IPS-NIHi7 (cell line): ENCODE data around the gene MAGEB18.

Experiments used
- DNase-seq: peaks from one replicate; pipeline ENCODE4 v3.0.0; 2012; ENCODE audit warnings: mixed read lengths; ENCODE audit errors: extremely low spot score

The MAGEB18 gene

GRCh38 chrX:26138274-26138673 lies at the start of gene MAGEB18:
Gene MAGEB18, plus strand, starts transcription at chrX:26138343. Its CDS starts 643 bp downstream, at chrX:26138986.
- DNase-seq: no peak

- DNase-seq: no peak
Measured at GRCh38 chrX:26100421-26100920, 37.7 kb upstream of the MAGEB18 start.

DNA sequence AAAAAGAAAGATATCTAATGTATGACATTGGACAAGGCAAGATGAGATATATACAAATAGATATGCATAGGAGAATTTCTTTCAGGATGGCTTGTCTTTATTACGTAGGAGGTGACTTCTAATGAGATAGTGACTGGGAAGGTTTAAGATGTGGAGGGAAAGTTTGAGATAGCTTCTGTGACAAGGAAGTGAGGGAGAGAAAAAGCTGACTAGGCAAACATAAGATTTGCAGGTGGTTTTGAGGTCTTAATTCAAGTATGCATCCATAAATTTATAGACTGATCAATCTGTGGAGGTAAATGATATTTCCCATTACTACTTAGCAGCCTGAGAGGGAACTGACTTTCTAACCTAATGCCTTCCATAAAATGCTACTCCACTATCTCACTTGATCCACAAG lies 29.0 kb upstream of the MAGEB18 start:
- DNase-seq: no peak

- no peak for DNase-seq
Measured at GRCh38 chrX:26146024-26146423, 7.9 kb downstream of the MAGEB18 start.

DNA sequence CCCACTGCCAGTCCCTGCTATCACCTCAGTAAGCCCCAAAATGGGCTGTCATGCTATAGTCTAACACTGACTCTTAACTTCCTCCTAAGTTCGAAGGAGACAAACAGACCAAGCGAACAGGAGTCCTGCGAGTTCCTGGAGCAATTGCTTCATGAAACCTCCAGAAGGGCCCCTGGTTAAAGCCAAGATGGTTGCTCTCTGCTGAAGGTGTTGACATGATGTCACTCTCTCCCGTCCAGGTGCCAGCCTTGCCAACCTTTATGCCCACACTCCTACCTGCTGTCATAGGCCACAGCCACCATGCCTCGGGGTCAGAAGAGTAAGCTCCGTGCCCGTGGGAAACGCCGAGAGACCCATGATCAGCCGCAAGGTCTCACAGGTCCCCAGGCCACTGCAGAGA lies 22.2 kb downstream of the MAGEB18 start, which contains the start of gene MAGEB6B:
Gene MAGEB6B (plus strand): TSS at position 301 of the 400 bp plus-strand sequence. CDS start 0 bp downstream, at position 301.
- DNase-seq: no peak
